Stomach (tissue), 9 donors: Measurements from ENCODE around the gene ZRANB2. TPM values are rescaled to one million over a fixed set of nuclear protein-coding genes. Genes with fewer than 3 reads are reported as not detected.

ENCODE experiments used
- DNase-seq, 2 donors: peaks; one replicate each; pipeline versions ENCODE4 v3.0.0 to v3.0.0-alpha.2; 2013 to 2019
- H3K27ac ChIP-seq, 5 donors: fragments of 200-600 bp in 4 of 5; sonication (generic) in 4 of 5; one replicate each; pipeline ENCODE4 v1.5.1; 2013 to 2019; ENCODE audit warnings: mild to moderate bottlenecking in 1 of 5, moderate library complexity in 1 of 5
- H3K27me3 ChIP-seq, 3 donors: fragments of 200-600 bp; sonication (generic); one replicate each; pipeline ENCODE4 v1.5.1; 2017 to 2019; ENCODE audit warnings: mixed run types in 1 of 3
- H3K36me3 ChIP-seq, 4 donors: fragments of 200-600 bp; sonication (generic); 1 replicate in 3 of 4; 2 replicates in 1 of 4; pipeline ENCODE4 v1.5.1; 2016 to 2019
- H3K4me1 ChIP-seq, 4 donors: fragments of 200-600 bp; sonication (generic); one replicate each; pipeline ENCODE4 v1.5.1; 2016 to 2019
- H3K4me3 ChIP-seq, 4 donors: fragments of 200-600 bp; sonication (generic) in 3 of 4; one replicate each; pipeline ENCODE4 v1.5.1; 2016 to 2019; ENCODE audit warnings: mild to moderate bottlenecking in 1 of 4
- H3K9me3 ChIP-seq, 4 donors: fragments of 200-600 bp; sonication (generic); one replicate each; pipeline ENCODE4 v1.5.1; 2016 to 2019
- EP300 ChIP-seq: sonication (generic); formaldehyde crosslinking; IDR thresholded peaks from one replicate; pipeline ENCODE4 v1.6.1; 2017; ENCODE audit warnings: antibody characterized with exemption
- POLR2A ChIP-seq, 4 donors: fragments of 450-650 bp; IDR thresholded peaks; one replicate each; pipeline ENCODE4 v1.6.1; 2016; ENCODE audit warnings: antibody characterized with exemption in 4 of 4, control low read depth in 2 of 4, mild to moderate bottlenecking in 1 of 4, moderate library complexity in 1 of 4
- POLR2AphosphoS5 ChIP-seq, 3 donors: sonication (generic); formaldehyde crosslinking; IDR thresholded peaks; one replicate each; pipeline ENCODE4 v1.6.1; 2016; ENCODE audit warnings: antibody characterized with exemption in 3 of 3
- WGBS, 5 donors: extraction: QIAGEN DNeasy Blood & Tissue Kit in 3 of 5; methylation state at CpG; one replicate each; pipeline versions ENCODE4 v1.1.5 to v1.1.7; 2013 to 2018; 5-methylcytosine and 5-hydroxymethylcytosine counted together
- intact Hi-C: fragments of 100-400 bp; cut with DNase I; formaldehyde crosslinking; loops from one replicate; pipeline ENCODE4 v1.15.1; 2023; ENCODE audit warnings: low total_unique reads
- polyA plus RNA-seq, 3 donors: library from polyadenylated mRNA; stranded (reverse); fragments of 200-250 nt; gene quantifications; one replicate each; pipeline ENCODE4 v1.2.3, GENCODE V29; 2013
- total RNA-seq, 5 donors: library from RNA; depleted of rRNA; stranded (reverse); fragments of >200 nt; gene quantifications; one replicate each; pipeline versions ENCODE4 v1.1.0 to v1.2.3, GENCODE V29; 2014 to 2016
- TF ChIP-seq, protein P1 (sequence below), 7 experiments: fragments of 450-650 bp in 4 of 7; fragments of 200-600 bp in 3 of 7; sonication (generic) in 3 of 7; IDR thresholded peaks; one replicate each; pipeline ENCODE4 v1.5.1; 2016 to 2019; ENCODE audit warnings: antibody characterized with exemption in 7 of 7, control low read depth in 2 of 7, mild to moderate bottlenecking in 1 of 7
- donor health status: healthy with polysubstance abuse.
- donor health status: Bipolar disorder and iron deficiency.
- donor health status: healthy.

The ZRANB2 gene
- total and polyA plus RNA-seq, 8 donors: 19.9 to 178 (median 41.9) TPM

DNA sequence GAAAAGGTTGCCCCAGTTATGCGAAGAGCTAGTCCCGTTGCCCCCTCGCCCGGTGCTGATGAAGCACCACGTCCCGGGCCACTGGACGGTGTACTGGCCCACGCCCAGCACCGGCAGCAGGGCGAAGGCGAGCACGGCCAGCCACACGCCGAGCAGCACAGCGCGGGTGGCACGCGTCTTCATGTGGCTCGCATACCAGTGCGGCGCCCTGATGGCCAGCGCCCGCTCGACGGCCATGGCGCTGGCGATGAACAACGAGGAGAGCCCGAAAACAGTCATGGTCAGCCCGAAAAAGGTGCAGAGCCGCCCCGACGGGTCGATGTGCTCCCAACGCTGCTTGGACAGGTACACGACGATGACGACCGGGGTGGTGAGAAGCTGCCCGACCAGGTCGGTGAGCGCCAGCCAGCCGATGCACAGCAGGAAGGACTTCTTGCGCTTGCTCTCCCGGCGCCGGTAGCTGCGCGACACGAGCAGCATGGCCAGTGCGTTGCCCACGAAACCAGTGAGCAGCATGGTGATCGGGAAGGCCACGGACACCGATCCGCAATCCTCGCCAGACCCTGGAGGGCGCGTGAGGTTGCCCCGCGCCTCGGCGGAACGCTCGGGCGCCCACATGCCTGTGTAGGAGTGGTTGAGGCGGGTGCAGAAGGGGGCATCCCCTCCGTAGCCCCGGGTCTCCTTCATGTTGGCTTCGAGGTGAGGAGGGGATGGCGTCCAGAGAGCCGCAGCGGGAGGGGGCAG lies 33.8 kb downstream of the ZRANB2 start:
- peaks cover 8 to 37% (median 30%) of the 10 kb centered on the region in 4 donors for H3K4me1 ChIP-seq
- peak; percentile 37 to 65 for DNase-seq
- WGBS, 5 donors: 2 to 8% (median 3%) methylated on average over 9 to 73 of the region's 73 CpGs
- no peaks in the 10 kb centered on the region for H3K36me3 ChIP-seq
- intact Hi-C loops: loop anchor here (10.0 kb wide), 1 partner anchor 362 kb away; no protein-coding TSS in a partner anchor
- TF ChIP-seq EP300 (no peak), POLR2A (IDR thresholded peaks at IDR 0.05) (no peak), POLR2AphosphoS5 (IDR thresholded peaks at IDR 0.05) (no peak)
- TF ChIP-seq, protein P1, sequence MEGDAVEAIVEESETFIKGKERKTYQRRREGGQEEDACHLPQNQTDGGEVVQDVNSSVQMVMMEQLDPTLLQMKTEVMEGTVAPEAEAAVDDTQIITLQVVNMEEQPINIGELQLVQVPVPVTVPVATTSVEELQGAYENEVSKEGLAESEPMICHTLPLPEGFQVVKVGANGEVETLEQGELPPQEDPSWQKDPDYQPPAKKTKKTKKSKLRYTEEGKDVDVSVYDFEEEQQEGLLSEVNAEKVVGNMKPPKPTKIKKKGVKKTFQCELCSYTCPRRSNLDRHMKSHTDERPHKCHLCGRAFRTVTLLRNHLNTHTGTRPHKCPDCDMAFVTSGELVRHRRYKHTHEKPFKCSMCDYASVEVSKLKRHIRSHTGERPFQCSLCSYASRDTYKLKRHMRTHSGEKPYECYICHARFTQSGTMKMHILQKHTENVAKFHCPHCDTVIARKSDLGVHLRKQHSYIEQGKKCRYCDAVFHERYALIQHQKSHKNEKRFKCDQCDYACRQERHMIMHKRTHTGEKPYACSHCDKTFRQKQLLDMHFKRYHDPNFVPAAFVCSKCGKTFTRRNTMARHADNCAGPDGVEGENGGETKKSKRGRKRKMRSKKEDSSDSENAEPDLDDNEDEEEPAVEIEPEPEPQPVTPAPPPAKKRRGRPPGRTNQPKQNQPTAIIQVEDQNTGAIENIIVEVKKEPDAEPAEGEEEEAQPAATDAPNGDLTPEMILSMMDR (IDR thresholded peaks at IDR 0.05): no peak
- H3K27me3 ChIP-seq: peaks cover 0 to 42% (median 22%) of the 10 kb centered on the region in 3 donors
- H3K4me3 ChIP-seq: peak overlapping the region; percentile 53 to 64 (median 62)
- H3K9me3 ChIP-seq: no peaks in the 10 kb centered on the region
- peak overlapping the region in 4 of 5 donors; percentile 42 to 76 (median 66) for H3K27ac ChIP-seq

DNA sequence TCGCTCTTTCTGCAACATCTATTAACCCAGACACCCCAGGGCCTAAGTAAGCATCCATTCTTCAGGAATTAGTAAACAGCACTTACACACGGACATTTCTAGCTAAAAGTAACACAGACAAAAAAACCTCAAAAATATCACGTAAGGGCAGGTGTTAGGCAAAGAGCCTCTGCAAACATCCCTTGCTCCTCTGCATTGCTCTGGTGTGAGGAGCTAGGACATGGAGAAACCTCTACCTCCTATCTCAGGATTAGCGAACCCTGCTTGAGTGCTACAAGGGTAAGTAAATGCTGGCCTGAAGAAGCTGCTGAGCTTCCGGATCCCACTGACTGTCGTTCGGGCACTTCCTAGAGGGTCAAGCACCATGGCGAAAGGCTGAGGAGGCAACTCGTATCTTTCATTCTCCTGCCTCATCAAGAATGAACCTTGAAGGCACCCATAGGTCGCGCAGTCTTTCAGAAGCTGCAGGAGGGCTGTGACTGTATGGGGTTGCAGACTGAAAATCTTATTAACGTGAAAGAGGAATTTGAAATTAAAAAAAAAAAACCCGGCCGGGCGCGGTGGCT lies 35.3 kb downstream of the ZRANB2 start:
- DNase-seq: no peak
- H3K4me3 ChIP-seq: peak overlapping the region; percentile 32 to 62 (median 48)
- peak overlapping the region in 4 of 5 donors; percentile 17 to 42 (median 33) for H3K27ac ChIP-seq
- H3K4me1 ChIP-seq: peaks cover 8 to 46% (median 33%) of the 10 kb centered on the region in 4 donors
- no peaks in the 10 kb centered on the region for H3K36me3 ChIP-seq
- 72 to 85% (median 77%) methylated on average over 16 of the region's 16 CpGs for WGBS, 5 donors
- H3K27me3 ChIP-seq: peaks cover 0 to 38% (median 22%) of the 10 kb centered on the region in 3 donors
- TF ChIP-seq POLR2AphosphoS5 (IDR thresholded peaks at IDR 0.05) (no peak), POLR2A (IDR thresholded peaks at IDR 0.05) (no peak)
- TF ChIP-seq, protein P1 (IDR thresholded peaks at IDR 0.05): no peak
- intact Hi-C loops: loop anchor here (10.0 kb wide), 1 partner anchor 361 kb away; no protein-coding TSS in a partner anchor
- H3K9me3 ChIP-seq: no peaks in the 10 kb centered on the region

DNA sequence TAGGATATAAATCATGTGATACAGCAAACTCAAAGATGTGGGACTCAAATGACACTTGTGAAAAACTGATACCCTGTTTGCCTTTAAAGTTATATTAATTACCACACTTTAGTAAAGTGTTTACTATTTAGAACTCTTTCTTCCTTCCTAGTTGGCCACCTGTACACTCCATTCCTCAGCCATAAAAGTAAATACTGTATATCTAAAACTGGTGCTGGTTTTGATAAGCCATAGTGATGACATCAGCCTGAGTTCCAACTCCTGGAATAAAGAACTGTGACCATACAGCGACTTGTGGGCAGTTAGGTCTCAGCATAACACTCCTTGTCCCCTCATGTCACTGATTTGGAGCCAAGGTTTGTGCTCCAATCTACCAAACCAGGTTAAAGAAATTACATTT lies 36.0 kb downstream of the ZRANB2 start:
- no peaks in the 10 kb centered on the region for H3K9me3 ChIP-seq
- intact Hi-C loops: loop anchor here (10.0 kb wide), 1 partner anchor 360 kb away; no protein-coding TSS in a partner anchor
- peaks cover 0 to 38% (median 22%) of the 10 kb centered on the region in 3 donors for H3K27me3 ChIP-seq
- H3K36me3 ChIP-seq: no peaks in the 10 kb centered on the region
- peak overlapping the region; percentile 32 to 62 (median 48) for H3K4me3 ChIP-seq
- 32 to 56% (median 50%) methylated on average over 1 of the region's 1 CpG for WGBS, 5 donors
- DNase-seq: peak in 1 of 2 donors; percentile 31
- TF ChIP-seq POLR2AphosphoS5 (IDR thresholded peaks at IDR 0.05): peak in 2 of 3 donors; percentile 21 to 61
- TF ChIP-seq EP300: no peak
- H3K27ac ChIP-seq: peak overlapping the region in 2 of 5 donors; percentile 17 to 26
- peaks cover 8 to 48% (median 34%) of the 10 kb centered on the region in 4 donors for H3K4me1 ChIP-seq

DNA sequence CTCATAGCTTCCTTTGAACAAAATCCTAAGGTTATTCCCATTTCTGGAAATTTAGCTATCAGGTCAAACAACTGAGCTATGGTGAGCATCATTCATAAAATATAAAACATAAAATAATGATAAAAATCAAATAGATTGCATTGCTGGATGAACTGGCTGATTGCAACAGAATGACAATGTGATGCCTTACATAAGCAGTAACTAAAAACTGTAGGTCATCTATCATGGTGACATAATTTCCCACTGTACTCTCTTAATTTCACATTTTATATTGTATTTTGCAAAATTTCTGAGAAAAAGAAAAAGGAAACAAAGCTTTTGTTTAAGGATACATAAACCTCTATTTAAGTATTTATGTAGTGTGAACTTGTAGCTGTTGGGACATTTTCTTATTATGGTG lies 37.8 kb downstream of the ZRANB2 start:
- peaks cover 8 to 41% (median 28%) of the 10 kb centered on the region in 4 donors for H3K4me1 ChIP-seq
- TF ChIP-seq POLR2A (IDR thresholded peaks at IDR 0.05): no peak
- no peak overlapping the region for H3K27ac ChIP-seq
- no peak for DNase-seq
- peaks cover 0 to 30% (median 18%) of the 10 kb centered on the region in 3 donors for H3K27me3 ChIP-seq
- no peaks in the 10 kb centered on the region for H3K9me3 ChIP-seq
- H3K4me3 ChIP-seq: no peak overlapping the region
- H3K36me3 ChIP-seq: no peaks in the 10 kb centered on the region
- intact Hi-C loops: loop anchor here (10.0 kb wide), 1 partner anchor 358 kb away; no protein-coding TSS in a partner anchor

DNA sequence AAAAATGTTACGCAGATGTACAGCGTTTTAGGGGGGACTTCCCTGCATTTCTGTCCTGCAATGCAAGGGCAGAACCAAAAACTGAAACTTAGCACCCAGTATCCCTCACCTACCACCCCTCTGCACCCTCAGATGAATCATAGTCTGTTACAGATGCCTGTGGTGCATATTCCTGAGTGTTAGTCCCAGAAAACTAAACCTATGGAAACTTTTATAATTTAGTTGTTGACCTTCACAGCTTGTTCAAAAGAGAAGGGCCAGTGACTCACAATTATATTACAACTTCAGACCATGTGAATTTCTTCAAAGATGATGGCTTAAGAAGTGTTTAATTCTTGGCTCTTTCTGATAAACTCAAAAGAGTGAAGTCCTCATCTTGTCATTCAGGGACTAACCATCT lies 39.0 kb downstream of the ZRANB2 start:
- TF ChIP-seq, protein P1 (IDR thresholded peaks at IDR 0.05): no peak
- TF ChIP-seq EP300 (no peak), POLR2A (IDR thresholded peaks at IDR 0.05) (no peak), POLR2AphosphoS5 (IDR thresholded peaks at IDR 0.05) (no peak)
- Histone ChIP-seq H3K4me3 (no peak overlapping the region), H3K9me3 (no peaks in the 10 kb centered on the region), H3K27me3 (peaks cover 0 to 18% (median 5%) of the 10 kb centered on the region in 3 donors), H3K4me1 (peaks cover 0 to 29% (median 16%) of the 10 kb centered on the region in 4 donors), H3K36me3 (no peaks in the 10 kb centered on the region), H3K27ac (no peak overlapping the region)
- no peak for DNase-seq
- intact Hi-C loops: loop anchor here (10.0 kb wide), 1 partner anchor 357 kb away; no protein-coding TSS in a partner anchor
- WGBS, 5 donors: 65 to 82% (median 71%) methylated on average over 2 of the region's 2 CpGs
